Colonic mucosa (tissue), 4 donors: ENCODE measurements around the gene PLD1. TPM values are rescaled to one million over a fixed set of nuclear protein-coding genes. Genes with fewer than 3 reads are reported as not detected.

Source experiments
- DNase-seq: peaks from one replicate; pipeline ENCODE4 v3.0.0-alpha.2; 2020
- H3K27ac ChIP-seq: fragments of 200-600 bp; one replicate; pipeline ENCODE4 v1.8.0; 2021
- H3K27me3 ChIP-seq: fragments of 200-600 bp; one replicate; pipeline ENCODE4 v1.8.0; 2021
- H3K36me3 ChIP-seq: fragments of 200-600 bp; one replicate; pipeline ENCODE4 v1.8.0; 2021
- H3K4me1 ChIP-seq: fragments of 200-600 bp; one replicate; pipeline ENCODE4 v1.8.0; 2021; ENCODE audit warnings: mild to moderate bottlenecking
- H3K4me3 ChIP-seq: fragments of 200-600 bp; one replicate; pipeline ENCODE4 v1.8.0; 2021
- H3K9ac ChIP-seq, 2 donors: one replicate each; pipeline ENCODE4 v1.7.0; 2013; ENCODE audit warnings: control low read depth in 2 of 2, low read depth in 2 of 2, low read length in 2 of 2
- H3K9me3 ChIP-seq: fragments of 200-600 bp; one replicate; pipeline ENCODE4 v1.8.0; 2021
- CTCF ChIP-seq: fragments of 200-600 bp; IDR thresholded peaks from one replicate; pipeline ENCODE4 v1.8.0; 2022; ENCODE audit warnings: antibody characterized with exemption, mild to moderate bottlenecking
- intact Hi-C: fragments of 100-400 bp; cut with DNase I; formaldehyde crosslinking; loops from one replicate; pipeline ENCODE4 v1.14.1; 2022
- total RNA-seq, 2 donors: library from RNA; stranded (reverse); fragmentation: NEBNext Ultra II Directional in 1 of 2; extraction: Animal tissue kit (Norgen Biotek cat#: 25700) in 1 of 2; gene quantifications; one replicate each; pipeline ENCODE4 v1.2.1, GENCODE V29; 2021
- donor health status: healthy.
- donor health status: DM: no; HTN: no; CAD: no.
- donor health status: DM: no; HTN: no; CAD: no.

PLD1 gene
- total RNA-seq, 2 donors from 2014 or later: 49.6 to 81.3 TPM

GRCh38 chr3:171676601-171677175 is 133.6 kb downstream of the PLD1 start:
- Histone ChIP-seq H3K36me3 (no peaks in the 10 kb centered on the region), H3K27ac (peak overlapping the region; percentile 71), H3K4me1 (peaks cover 4% of the 10 kb centered on the region), H3K9ac (peak overlapping the region in 1 of 2 donors; percentile 58), H3K4me3 (no peak overlapping the region), H3K9me3 (no peaks in the 10 kb centered on the region), H3K27me3 (no peaks in the 10 kb centered on the region)
- TF ChIP-seq CTCF: no peak
- intact Hi-C loops: no loop called here
- DNase-seq: peak; percentile 81

- TF ChIP-seq CTCF: no peak
- Histone ChIP-seq H3K9ac (no peak overlapping the region), H3K9me3 (no peaks in the 10 kb centered on the region), H3K4me3 (no peak overlapping the region), H3K27me3 (no peaks in the 10 kb centered on the region), H3K27ac (no peak overlapping the region), H3K4me1 (no peaks in the 10 kb centered on the region), H3K36me3 (no peaks in the 10 kb centered on the region)
- intact Hi-C loops: no loop called here
- DNase-seq: no peak
Measured at GRCh38 chr3:171673951-171674350, 136.3 kb downstream of the PLD1 start.

GRCh38 chr3:171672538-171672937 is 137.7 kb downstream of the PLD1 start:
- Histone ChIP-seq H3K4me3 (no peak overlapping the region), H3K36me3 (no peaks in the 10 kb centered on the region), H3K9ac (no peak overlapping the region), H3K27ac (no peak overlapping the region), H3K9me3 (no peaks in the 10 kb centered on the region), H3K4me1 (no peaks in the 10 kb centered on the region), H3K27me3 (no peaks in the 10 kb centered on the region)
- TF ChIP-seq CTCF: no peak
- no peak for DNase-seq
- intact Hi-C loops: no loop called here

GRCh38 chr3:171672124-171672523 is 138.2 kb downstream of the PLD1 start:
- Histone ChIP-seq H3K4me1 (no peaks in the 10 kb centered on the region), H3K36me3 (no peaks in the 10 kb centered on the region), H3K27ac (no peak overlapping the region), H3K9ac (no peak overlapping the region), H3K4me3 (no peak overlapping the region), H3K27me3 (no peaks in the 10 kb centered on the region), H3K9me3 (no peaks in the 10 kb centered on the region)
- DNase-seq: no peak
- intact Hi-C loops: no loop called here
- no peak for TF ChIP-seq CTCF

GRCh38 chr3:171671709-171672108 is 138.6 kb downstream of the PLD1 start:
- Histone ChIP-seq H3K4me3 (no peak overlapping the region), H3K27me3 (no peaks in the 10 kb centered on the region), H3K36me3 (no peaks in the 10 kb centered on the region), H3K9me3 (no peaks in the 10 kb centered on the region), H3K4me1 (no peaks in the 10 kb centered on the region), H3K27ac (no peak overlapping the region), H3K9ac (no peak overlapping the region)
- DNase-seq: no peak
- intact Hi-C loops: no loop called here
- no peak for TF ChIP-seq CTCF
